WTC11 (cell line): Measurements from ENCODE around the gene VAMP4. TPM values are rescaled to one million over a fixed set of nuclear protein-coding genes. Genes with fewer than 3 reads are reported as not detected.

Experiments used
- ATAC-seq: fragments of 200-7000 bp; cut with Tn5 transposase; 2 replicates; pipeline ENCODE4 v1.10.0; 2021; ENCODE audit warnings: mild to moderate bottlenecking, moderate library complexity
- CTCF ChIA-PET: fragments of 300-600 bp; sonication (Branson Sonifier 250); formaldehyde crosslinking; loops from one replicate; lab custom pipeline; 2021; ENCODE audit warnings: antibody characterized with exemption; lab: Charles Lee
- POLR2A ChIA-PET: fragments of 350-600 bp; sonication (Branson Sonifier 250); formaldehyde crosslinking; loops from one replicate; lab custom pipeline; 2021; ENCODE audit warnings: antibody characterized with exemption; lab: Charles Lee
- DNase-seq: peaks from one replicate; pipeline ENCODE4 v3.0.0; 2021; ENCODE audit warnings: low spot score
- H3K27ac Mint-ChIP-seq: 2 replicates; pipeline ENCODE4 v1.8.0; 2021; ENCODE audit warnings: mixed read lengths
- H3K27me3 Mint-ChIP-seq: 2 replicates; pipeline ENCODE4 v1.8.0; 2021; ENCODE audit warnings: low read depth, mild to moderate bottlenecking, moderate library complexity, mixed read lengths
- H3K36me3 Mint-ChIP-seq: 2 replicates; pipeline ENCODE4 v1.8.0; 2021; ENCODE audit warnings: mixed read lengths
- H3K4me1 Mint-ChIP-seq: 2 replicates; pipeline ENCODE4 v1.8.0; 2022; ENCODE audit warnings: mixed read lengths
- H3K4me3 Mint-ChIP-seq: 2 replicates; pipeline ENCODE4 v1.8.0; 2021; ENCODE audit warnings: mild to moderate bottlenecking, moderate library complexity, mixed read lengths
- H3K9me3 Mint-ChIP-seq: 2 replicates; pipeline ENCODE4 v1.8.0; 2021; ENCODE audit warnings: mixed read lengths
- CREB1 ChIP-seq: sonication (generic); formaldehyde crosslinking; IDR thresholded peaks from 2 replicates; pipeline ENCODE4 v1.8.0; 2023; ENCODE audit warnings: mild to moderate bottlenecking, missing genetic modification reagents
- EMX1 ChIP-seq: fragments of 250-450 bp; sonication (Bioruptor Pico); IDR thresholded peaks from 2 replicates; pipeline ENCODE4 v1.8.0; 2021; ENCODE audit warnings: mild to moderate bottlenecking
- JAZF1 ChIP-seq: fragments of 250-450 bp; sonication (Bioruptor Pico); IDR thresholded peaks from 2 replicates; pipeline ENCODE4 v1.9.0; 2021; ENCODE audit warnings: moderate library complexity, mild to moderate bottlenecking, inconsistent platforms
- KAT7 ChIP-seq: sonication (generic); formaldehyde crosslinking; IDR thresholded peaks from 2 replicates; pipeline ENCODE4 v1.8.1; 2023; ENCODE audit warnings: missing genetic modification reagents, mild to moderate bottlenecking, borderline replicate concordance
- NR1H2 ChIP-seq: sonication (generic); formaldehyde crosslinking; IDR thresholded peaks from 2 replicates; pipeline ENCODE4 v1.9.0; 2021; ENCODE audit warnings: mild to moderate bottlenecking, moderate library complexity, missing genetic modification reagents
- PRRX2 ChIP-seq: fragments of 250-450 bp; sonication (Bioruptor Pico); IDR thresholded peaks from 2 replicates; pipeline ENCODE4 v1.8.0; 2021; ENCODE audit warnings: mild to moderate bottlenecking
- RELA ChIP-seq: sonication (generic); formaldehyde crosslinking; IDR thresholded peaks from 2 replicates; pipeline ENCODE4 v1.8.1; 2022; ENCODE audit warnings: missing genetic modification reagents, mild to moderate bottlenecking, borderline replicate concordance
- RORB ChIP-seq: fragments of 250-450 bp; sonication (Bioruptor Pico); IDR thresholded peaks from 2 replicates; pipeline ENCODE4 v1.9.0; 2021; ENCODE audit warnings: mild to moderate bottlenecking
- SMAD3 ChIP-seq: sonication (generic); formaldehyde crosslinking; IDR thresholded peaks from 2 replicates; pipeline ENCODE4 v1.8.0; 2022; ENCODE audit warnings: missing genetic modification reagents, mild to moderate bottlenecking, borderline replicate concordance
- SMAD4 ChIP-seq: sonication (generic); formaldehyde crosslinking; IDR thresholded peaks from 2 replicates; pipeline ENCODE4 v1.8.0; 2022; ENCODE audit warnings: mild to moderate bottlenecking, missing genetic modification reagents
- SOX15 ChIP-seq: fragments of 250-450 bp; sonication (Bioruptor Pico); IDR thresholded peaks from 2 replicates; pipeline ENCODE4 v1.9.0; 2021; ENCODE audit warnings: mild to moderate bottlenecking
- TEAD1 ChIP-seq: sonication (generic); formaldehyde crosslinking; IDR thresholded peaks from 2 replicates; pipeline ENCODE4 v1.8.0; 2022; ENCODE audit warnings: mild to moderate bottlenecking, missing genetic modification reagents
- TP53 ChIP-seq: sonication (generic); formaldehyde crosslinking; IDR thresholded peaks from 2 replicates; pipeline ENCODE4 v1.8.1; 2023; ENCODE audit warnings: mild to moderate bottlenecking, missing genetic modification reagents
- ZNF138 ChIP-seq: sonication (generic); formaldehyde crosslinking; conservative IDR thresholded peaks from 2 replicates; pipeline ENCODE4 v1.8.1; 2022; ENCODE audit warnings: mild to moderate bottlenecking, moderate library complexity, missing genetic modification reagents
- ZNF416 ChIP-seq: fragments of 250-450 bp; sonication (Bioruptor Pico); IDR thresholded peaks from 2 replicates; pipeline ENCODE4 v1.9.0; 2021; ENCODE audit warnings: mild to moderate bottlenecking, inconsistent platforms
- total RNA-seq: library from RNA; stranded (reverse); gene quantifications from 3 replicates; pipeline ENCODE4 v1.2.3, GENCODE V29; 2021
- TF ChIP-seq, protein P1 (sequence below): sonication (generic); formaldehyde crosslinking; IDR thresholded peaks from 2 replicates; pipeline ENCODE4 v1.8.1; 2023; ENCODE audit warnings: mild to moderate bottlenecking, missing genetic modification reagents, moderate library complexity
- TF ChIP-seq, protein P2 (sequence below): fragments of 200-600 bp; IDR thresholded peaks from 2 replicates; pipeline ENCODE4 v1.8.0; 2022; ENCODE audit warnings: antibody characterized with exemption
- TF ChIP-seq, protein P3 (sequence below): sonication (generic); formaldehyde crosslinking; IDR thresholded peaks from 2 replicates; pipeline ENCODE4 v1.8.1; 2022; ENCODE audit warnings: missing genetic modification reagents, borderline replicate concordance
- TF ChIP-seq, protein P4 (sequence below): sonication (generic); formaldehyde crosslinking; IDR thresholded peaks from 2 replicates; pipeline ENCODE4 v1.8.0; 2022; ENCODE audit warnings: mild to moderate bottlenecking, missing genetic modification reagents
- TF ChIP-seq, protein P5 (sequence below): sonication (generic); formaldehyde crosslinking; IDR thresholded peaks from 2 replicates; pipeline ENCODE4 v1.8.0; 2023; ENCODE audit warnings: mild to moderate bottlenecking, missing genetic modification reagents
- TF ChIP-seq, protein P6 (sequence below): fragments of 250-450 bp; sonication (Bioruptor Pico); conservative IDR thresholded peaks from 2 replicates; pipeline ENCODE4 v1.9.0; 2021; ENCODE audit warnings: mild to moderate bottlenecking
- TF ChIP-seq, protein P7 (sequence below): sonication (generic); formaldehyde crosslinking; IDR thresholded peaks from 2 replicates; pipeline ENCODE4 v1.8.1; 2022; ENCODE audit warnings: mild to moderate bottlenecking, missing genetic modification reagents, moderate library complexity, borderline replicate concordance
- TF ChIP-seq, protein P8 (sequence below): sonication (generic); formaldehyde crosslinking; IDR thresholded peaks from 2 replicates; pipeline ENCODE4 v1.8.1; 2022; ENCODE audit warnings: low read depth, mild to moderate bottlenecking, moderate library complexity, missing genetic modification reagents, borderline replicate concordance
- TF ChIP-seq, protein P9 (sequence below): sonication (generic); formaldehyde crosslinking; IDR thresholded peaks from 2 replicates; pipeline ENCODE4 v1.8.1; 2023; ENCODE audit warnings: mild to moderate bottlenecking, missing genetic modification reagents

The VAMP4 gene
- total RNA-seq, 1 experiment from 2014 or later: 11.4 TPM

DNA sequence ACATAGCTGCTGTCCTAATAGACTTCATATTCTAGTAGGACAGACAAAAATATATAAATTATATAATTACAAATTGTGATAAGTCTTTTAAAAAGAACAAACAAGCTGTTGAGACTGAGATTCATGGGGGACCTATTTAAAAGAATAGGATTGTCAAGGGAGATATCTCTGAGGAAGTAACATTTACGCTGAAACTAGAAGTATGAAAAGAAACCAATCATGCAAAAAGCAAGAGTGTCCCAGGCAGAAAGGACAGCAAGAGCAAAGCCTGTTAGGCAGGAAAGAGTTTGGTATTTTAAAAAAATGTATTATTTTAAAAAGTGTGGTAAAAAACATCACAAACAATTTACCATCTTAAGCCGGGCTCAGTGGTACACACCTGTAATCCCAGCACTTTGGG lies 30.4 kb upstream of the VAMP4 start (continued):
- TF ChIP-seq RELA (CRISPR knock-in tag) (no peak), CREB1 (CRISPR knock-in tag) (no peak), EMX1 (CRISPR knock-in tag) (no peak), SOX15 (CRISPR knock-in tag) (no peak), SMAD4 (CRISPR knock-in tag) (no peak)
- TF ChIP-seq, protein P1, sequence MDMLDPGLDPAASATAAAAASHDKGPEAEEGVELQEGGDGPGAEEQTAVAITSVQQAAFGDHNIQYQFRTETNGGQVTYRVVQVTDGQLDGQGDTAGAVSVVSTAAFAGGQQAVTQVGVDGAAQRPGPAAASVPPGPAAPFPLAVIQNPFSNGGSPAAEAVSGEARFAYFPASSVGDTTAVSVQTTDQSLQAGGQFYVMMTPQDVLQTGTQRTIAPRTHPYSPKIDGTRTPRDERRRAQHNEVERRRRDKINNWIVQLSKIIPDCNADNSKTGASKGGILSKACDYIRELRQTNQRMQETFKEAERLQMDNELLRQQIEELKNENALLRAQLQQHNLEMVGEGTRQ (CRISPR knock-in tag): no peak
- TF ChIP-seq, protein P2, sequence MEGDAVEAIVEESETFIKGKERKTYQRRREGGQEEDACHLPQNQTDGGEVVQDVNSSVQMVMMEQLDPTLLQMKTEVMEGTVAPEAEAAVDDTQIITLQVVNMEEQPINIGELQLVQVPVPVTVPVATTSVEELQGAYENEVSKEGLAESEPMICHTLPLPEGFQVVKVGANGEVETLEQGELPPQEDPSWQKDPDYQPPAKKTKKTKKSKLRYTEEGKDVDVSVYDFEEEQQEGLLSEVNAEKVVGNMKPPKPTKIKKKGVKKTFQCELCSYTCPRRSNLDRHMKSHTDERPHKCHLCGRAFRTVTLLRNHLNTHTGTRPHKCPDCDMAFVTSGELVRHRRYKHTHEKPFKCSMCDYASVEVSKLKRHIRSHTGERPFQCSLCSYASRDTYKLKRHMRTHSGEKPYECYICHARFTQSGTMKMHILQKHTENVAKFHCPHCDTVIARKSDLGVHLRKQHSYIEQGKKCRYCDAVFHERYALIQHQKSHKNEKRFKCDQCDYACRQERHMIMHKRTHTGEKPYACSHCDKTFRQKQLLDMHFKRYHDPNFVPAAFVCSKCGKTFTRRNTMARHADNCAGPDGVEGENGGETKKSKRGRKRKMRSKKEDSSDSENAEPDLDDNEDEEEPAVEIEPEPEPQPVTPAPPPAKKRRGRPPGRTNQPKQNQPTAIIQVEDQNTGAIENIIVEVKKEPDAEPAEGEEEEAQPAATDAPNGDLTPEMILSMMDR: no peak
- TF ChIP-seq, protein P3, sequence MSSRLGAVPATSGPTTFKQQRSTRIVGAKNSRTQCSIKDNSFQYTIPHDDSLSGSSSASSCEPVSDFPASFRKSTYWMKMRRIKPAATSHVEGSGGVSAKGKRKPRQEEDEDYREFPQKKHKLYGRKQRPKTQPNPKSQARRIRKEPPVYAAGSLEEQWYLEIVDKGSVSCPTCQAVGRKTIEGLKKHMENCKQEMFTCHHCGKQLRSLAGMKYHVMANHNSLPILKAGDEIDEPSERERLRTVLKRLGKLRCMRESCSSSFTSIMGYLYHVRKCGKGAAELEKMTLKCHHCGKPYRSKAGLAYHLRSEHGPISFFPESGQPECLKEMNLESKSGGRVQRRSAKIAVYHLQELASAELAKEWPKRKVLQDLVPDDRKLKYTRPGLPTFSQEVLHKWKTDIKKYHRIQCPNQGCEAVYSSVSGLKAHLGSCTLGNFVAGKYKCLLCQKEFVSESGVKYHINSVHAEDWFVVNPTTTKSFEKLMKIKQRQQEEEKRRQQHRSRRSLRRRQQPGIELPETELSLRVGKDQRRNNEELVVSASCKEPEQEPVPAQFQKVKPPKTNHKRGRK: no peak
- TF ChIP-seq, protein P4, sequence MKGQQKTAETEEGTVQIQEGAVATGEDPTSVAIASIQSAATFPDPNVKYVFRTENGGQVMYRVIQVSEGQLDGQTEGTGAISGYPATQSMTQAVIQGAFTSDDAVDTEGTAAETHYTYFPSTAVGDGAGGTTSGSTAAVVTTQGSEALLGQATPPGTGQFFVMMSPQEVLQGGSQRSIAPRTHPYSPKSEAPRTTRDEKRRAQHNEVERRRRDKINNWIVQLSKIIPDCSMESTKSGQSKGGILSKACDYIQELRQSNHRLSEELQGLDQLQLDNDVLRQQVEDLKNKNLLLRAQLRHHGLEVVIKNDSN: no peak
- TF ChIP-seq, protein P5, sequence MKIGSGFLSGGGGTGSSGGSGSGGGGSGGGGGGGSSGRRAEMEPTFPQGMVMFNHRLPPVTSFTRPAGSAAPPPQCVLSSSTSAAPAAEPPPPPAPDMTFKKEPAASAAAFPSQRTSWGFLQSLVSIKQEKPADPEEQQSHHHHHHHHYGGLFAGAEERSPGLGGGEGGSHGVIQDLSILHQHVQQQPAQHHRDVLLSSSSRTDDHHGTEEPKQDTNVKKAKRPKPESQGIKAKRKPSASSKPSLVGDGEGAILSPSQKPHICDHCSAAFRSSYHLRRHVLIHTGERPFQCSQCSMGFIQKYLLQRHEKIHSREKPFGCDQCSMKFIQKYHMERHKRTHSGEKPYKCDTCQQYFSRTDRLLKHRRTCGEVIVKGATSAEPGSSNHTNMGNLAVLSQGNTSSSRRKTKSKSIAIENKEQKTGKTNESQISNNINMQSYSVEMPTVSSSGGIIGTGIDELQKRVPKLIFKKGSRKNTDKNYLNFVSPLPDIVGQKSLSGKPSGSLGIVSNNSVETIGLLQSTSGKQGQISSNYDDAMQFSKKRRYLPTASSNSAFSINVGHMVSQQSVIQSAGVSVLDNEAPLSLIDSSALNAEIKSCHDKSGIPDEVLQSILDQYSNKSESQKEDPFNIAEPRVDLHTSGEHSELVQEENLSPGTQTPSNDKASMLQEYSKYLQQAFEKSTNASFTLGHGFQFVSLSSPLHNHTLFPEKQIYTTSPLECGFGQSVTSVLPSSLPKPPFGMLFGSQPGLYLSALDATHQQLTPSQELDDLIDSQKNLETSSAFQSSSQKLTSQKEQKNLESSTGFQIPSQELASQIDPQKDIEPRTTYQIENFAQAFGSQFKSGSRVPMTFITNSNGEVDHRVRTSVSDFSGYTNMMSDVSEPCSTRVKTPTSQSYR: no peak
- TF ChIP-seq, protein P6, sequence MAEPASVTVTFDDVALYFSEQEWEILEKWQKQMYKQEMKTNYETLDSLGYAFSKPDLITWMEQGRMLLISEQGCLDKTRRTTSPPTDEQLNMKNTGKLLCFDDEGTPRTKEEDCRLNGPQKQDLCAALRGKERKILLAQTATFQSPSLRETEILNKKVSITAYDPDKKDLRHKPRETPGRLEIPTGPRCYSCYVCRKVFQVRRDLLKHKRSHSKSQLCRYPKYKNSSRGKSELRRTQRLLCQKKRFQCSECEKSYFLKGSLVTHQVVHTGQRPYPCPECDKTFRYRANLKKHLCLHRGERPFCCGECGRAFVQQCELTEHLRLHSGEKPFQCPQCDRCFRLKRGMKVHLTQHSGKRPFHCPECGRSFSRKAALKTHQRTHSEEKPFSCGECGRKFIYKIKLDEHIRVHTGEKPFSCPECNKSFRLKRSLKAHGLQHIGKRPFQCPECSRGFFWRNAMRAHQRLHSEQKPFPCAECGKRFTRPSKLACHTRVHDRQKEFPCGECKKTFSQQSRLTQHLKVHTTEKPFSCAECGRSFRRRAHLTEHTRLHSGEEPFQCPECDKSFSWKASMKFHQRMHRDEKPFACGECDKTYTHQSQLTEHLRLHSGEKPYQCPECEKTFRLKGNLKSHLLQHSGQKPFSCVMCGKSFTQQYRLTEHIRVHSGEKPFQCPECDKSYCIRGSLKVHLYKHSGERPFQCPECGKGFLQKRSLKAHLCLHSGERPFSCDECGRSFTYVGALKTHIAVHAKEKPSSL (CRISPR knock-in tag): no peak
- TF ChIP-seq, all 79 proteins: peak for 0

DNA sequence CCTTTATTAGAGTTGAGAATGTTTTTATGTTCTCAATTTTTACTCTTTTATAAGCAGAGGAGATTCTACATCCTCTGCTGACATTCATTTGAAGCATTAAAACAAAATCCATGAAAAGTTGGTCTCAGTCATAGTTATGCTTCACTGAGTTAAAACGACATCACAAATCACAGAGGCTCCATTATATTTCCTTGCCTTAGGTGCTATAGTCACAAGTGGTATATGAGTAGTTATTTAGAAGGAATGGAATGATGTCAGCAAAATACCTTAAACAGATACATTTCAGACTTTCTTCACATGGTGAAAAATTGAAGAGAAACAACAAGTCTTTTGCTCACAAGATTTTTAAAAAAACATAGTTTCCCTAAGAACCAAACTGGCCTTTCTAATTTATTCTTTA lies 27.9 kb upstream of the VAMP4 start:
- ATAC-seq: no peak
- Mint-ChIP-seq H3K4me1 (peaks cover 7% of the 10 kb centered on the region; the same call in 1 of the 2 replicates), H3K4me3 (no peak overlapping the region), H3K27me3 (no peaks in the 10 kb centered on the region; the same call in 1 of the 2 replicates), H3K36me3 (no peaks in the 10 kb centered on the region), H3K27ac (no peak overlapping the region), H3K9me3 (peaks cover under 1% of the 10 kb centered on the region; the same call in 1 of the 2 replicates)
- CTCF ChIA-PET: no interaction called here
- POLR2A ChIA-PET: no interaction called here
- DNase-seq: no peak
- no peak for TF ChIP-seq RORB (CRISPR knock-in tag)
- no peak for TF ChIP-seq SOX15 (CRISPR knock-in tag)
- TF ChIP-seq, protein P7, sequence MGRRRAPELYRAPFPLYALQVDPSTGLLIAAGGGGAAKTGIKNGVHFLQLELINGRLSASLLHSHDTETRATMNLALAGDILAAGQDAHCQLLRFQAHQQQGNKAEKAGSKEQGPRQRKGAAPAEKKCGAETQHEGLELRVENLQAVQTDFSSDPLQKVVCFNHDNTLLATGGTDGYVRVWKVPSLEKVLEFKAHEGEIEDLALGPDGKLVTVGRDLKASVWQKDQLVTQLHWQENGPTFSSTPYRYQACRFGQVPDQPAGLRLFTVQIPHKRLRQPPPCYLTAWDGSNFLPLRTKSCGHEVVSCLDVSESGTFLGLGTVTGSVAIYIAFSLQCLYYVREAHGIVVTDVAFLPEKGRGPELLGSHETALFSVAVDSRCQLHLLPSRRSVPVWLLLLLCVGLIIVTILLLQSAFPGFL (CRISPR knock-in tag): no peak
- TF ChIP-seq, protein P8, sequence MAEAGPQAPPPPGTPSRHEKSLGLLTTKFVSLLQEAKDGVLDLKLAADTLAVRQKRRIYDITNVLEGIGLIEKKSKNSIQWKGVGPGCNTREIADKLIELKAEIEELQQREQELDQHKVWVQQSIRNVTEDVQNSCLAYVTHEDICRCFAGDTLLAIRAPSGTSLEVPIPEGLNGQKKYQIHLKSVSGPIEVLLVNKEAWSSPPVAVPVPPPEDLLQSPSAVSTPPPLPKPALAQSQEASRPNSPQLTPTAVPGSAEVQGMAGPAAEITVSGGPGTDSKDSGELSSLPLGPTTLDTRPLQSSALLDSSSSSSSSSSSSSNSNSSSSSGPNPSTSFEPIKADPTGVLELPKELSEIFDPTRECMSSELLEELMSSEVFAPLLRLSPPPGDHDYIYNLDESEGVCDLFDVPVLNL (CRISPR knock-in tag): no peak
- no peak for TF ChIP-seq CREB1 (CRISPR knock-in tag)
- no peak for TF ChIP-seq JAZF1 (CRISPR knock-in tag)
- TF ChIP-seq KAT7: no peak
- TF ChIP-seq SMAD3 (CRISPR knock-in tag): no peak
- TF ChIP-seq NR1H2 (CRISPR knock-in tag): no peak
- TF ChIP-seq ZNF138 (CRISPR knock-in tag): no peak
- no peak for TF ChIP-seq ZNF416 (CRISPR knock-in tag)
- no peak for TF ChIP-seq PRRX2 (CRISPR knock-in tag)
- TF ChIP-seq, protein P9, sequence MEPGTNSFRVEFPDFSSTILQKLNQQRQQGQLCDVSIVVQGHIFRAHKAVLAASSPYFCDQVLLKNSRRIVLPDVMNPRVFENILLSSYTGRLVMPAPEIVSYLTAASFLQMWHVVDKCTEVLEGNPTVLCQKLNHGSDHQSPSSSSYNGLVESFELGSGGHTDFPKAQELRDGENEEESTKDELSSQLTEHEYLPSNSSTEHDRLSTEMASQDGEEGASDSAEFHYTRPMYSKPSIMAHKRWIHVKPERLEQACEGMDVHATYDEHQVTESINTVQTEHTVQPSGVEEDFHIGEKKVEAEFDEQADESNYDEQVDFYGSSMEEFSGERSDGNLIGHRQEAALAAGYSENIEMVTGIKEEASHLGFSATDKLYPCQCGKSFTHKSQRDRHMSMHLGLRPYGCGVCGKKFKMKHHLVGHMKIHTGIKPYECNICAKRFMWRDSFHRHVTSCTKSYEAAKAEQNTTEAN (CRISPR knock-in tag): no peak
- no peak for TF ChIP-seq TEAD1
- no peak for TF ChIP-seq TP53
